Adrenal gland (tissue), 12 donors: ENCODE measurements around the gene WDFY4. TPM values are rescaled to one million over a fixed set of nuclear protein-coding genes. Genes with fewer than 3 reads are reported as not detected.
A peak's percentile ranks its signal among the peaks of the same experiment; 100 is the strongest.

Experiments used
- DNase-seq, 7 donors: peaks; one replicate each; pipeline ENCODE4 v3.0.0-alpha.2; 2019 to 2020
- H3K27ac ChIP-seq, 5 donors: fragments of 200-600 bp; sonication (generic) in 4 of 5; 1 replicate in 3 of 5; 2 replicates in 2 of 5; pipeline versions ENCODE4 v1.5.1 to v1.8.0; 2016 to 2020; ENCODE audit warnings: mild to moderate bottlenecking in 1 of 5
- H3K27me3 ChIP-seq: fragments of 200-600 bp; 2 replicates; pipeline ENCODE4 v1.8.0; 2021
- H3K36me3 ChIP-seq, 2 donors: fragments of 200-600 bp; replicated peaks in 1 of 2; 1 replicate in 1 of 2; 2 replicates in 1 of 2; pipeline versions ENCODE4 v1.5.1 to v1.8.0; 2018 to 2022
- H3K4me1 ChIP-seq, 2 donors: fragments of 200-600 bp; replicated peaks in 1 of 2; 1 replicate in 1 of 2; 2 replicates in 1 of 2; pipeline versions ENCODE4 v1.5.1 to v1.8.0; 2018 to 2021
- H3K4me3 ChIP-seq, 4 donors: fragments of 200-600 bp; sonication (generic) in 3 of 4; one replicate each; pipeline ENCODE4 v1.5.1; 2016 to 2018
- H3K9me3 ChIP-seq, 3 donors: fragments of 200-600 bp; sonication (generic) in 1 of 3; replicated peaks in 1 of 3; 1 replicate in 2 of 3; 2 replicates in 1 of 3; pipeline versions ENCODE4 v1.5.1 to v1.8.0; 2016 to 2021
- POLR2A ChIP-seq, 2 donors: fragments of 450-650 bp; IDR thresholded peaks; one replicate each; pipeline ENCODE4 v1.6.1; 2017; ENCODE audit warnings: antibody characterized with exemption in 2 of 2, mild to moderate bottlenecking in 2 of 2, moderate library complexity in 1 of 2
- WGBS, 4 donors: extraction: QIAGEN DNeasy Blood & Tissue Kit in 2 of 4; methylation state at CpG; one replicate each; pipeline versions ENCODE4 v1.1.5 to v1.1.7; 2013 to 2017; 5-methylcytosine and 5-hydroxymethylcytosine counted together
- intact Hi-C, 2 donors: fragments of 100-400 bp; cut with DNase I; formaldehyde crosslinking; loops; one replicate each; pipeline versions ENCODE4 v1.14.1 to v1.15.0; 2022 to 2023
- polyA plus RNA-seq, 3 donors: library from polyadenylated mRNA; stranded (reverse); fragments of 200-250 nt in 2 of 3; fragments of 350-450 nt in 1 of 3; fragmentation: Illumina TruSeq in 1 of 3; extraction: RNeasy Lipid Tissue Mini Kit (QIAGEN cat#74804) in 1 of 3; gene quantifications; one replicate each; pipeline ENCODE4 v1.2.3, GENCODE V29; 2013 to 2014
- total RNA-seq, 9 donors: library from RNA; depleted of rRNA in 4 of 9; stranded (reverse); fragments of >200 nt in 4 of 9; fragments of 120-200 nt in 1 of 9; fragmentation: NEBNext Ultra II Directional in 1 of 9; extraction: Animal tissue kit (Norgen Biotek cat#: 25700) in 1 of 9; gene quantifications; one replicate each; pipeline versions ENCODE4 v1.1.0 to v1.2.4, GENCODE V29; 2013 to 2023
- TF ChIP-seq, protein P1 (sequence below), 6 experiments: fragments of 450-650 bp in 4 of 6; fragments of 200-600 bp in 2 of 6; sonication (generic) in 1 of 6; IDR thresholded peaks; 1 replicate in 5 of 6; 2 replicates in 1 of 6; pipeline versions ENCODE4 v1.5.1 to v1.8.0; 2016 to 2021; ENCODE audit warnings: antibody characterized with exemption in 6 of 6, mild to moderate bottlenecking in 2 of 6, moderate library complexity in 1 of 6
- donor health status: healthy with polysubstance abuse.
- donor health status: Bipolar disorder and iron deficiency.
- donor health status: DM: yes; HTN: yes; CAD: no.
- donor health status: DM: no; HTN: no; CAD: no.
- donor health status: DM: no; HTN: no; CAD: no.
- donor health status: DM: yes; HTN: yes; CAD: no.

The WDFY4 gene
- total and polyA plus RNA-seq, 12 donors: 0.61 to 9.9 (median 5.7) TPM

DNA sequence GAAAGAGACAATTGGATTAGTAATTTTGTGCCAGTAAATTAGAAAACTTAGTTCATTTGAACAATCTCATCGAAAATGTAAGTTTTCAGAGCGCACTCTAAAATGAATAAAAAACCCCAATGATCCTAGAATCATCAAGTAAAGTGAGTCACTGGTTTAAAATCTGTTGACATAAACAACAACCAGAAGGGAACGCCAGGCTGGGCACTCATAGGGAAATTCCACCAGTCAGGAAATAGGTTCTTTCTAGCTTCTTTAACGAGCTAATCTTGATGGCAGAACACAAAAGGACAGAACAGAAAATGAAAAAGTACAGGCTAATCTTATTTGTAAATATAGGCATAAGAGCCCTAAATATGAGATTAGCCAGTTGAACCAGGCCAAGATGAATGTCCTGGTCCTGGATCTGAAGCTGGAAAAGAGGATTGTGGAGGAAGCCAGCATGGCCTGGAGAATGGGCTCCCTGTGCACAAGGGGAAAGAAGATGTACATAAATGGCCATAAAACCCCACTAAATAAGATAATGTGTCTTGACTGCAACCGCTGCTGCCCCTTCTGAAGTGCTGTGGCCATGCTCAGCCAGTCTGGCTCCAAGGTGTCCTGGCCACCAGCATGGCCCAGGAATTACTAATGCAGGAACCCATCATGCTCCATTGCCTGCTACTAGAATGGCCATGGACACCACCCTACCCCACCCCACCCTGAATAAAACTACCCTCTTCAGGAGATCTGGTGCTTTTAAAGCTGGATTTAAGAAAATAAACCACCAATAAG is 114.0 kb downstream of the WDFY4 start:
- Histone ChIP-seq H3K9me3 (no peaks in the 10 kb centered on the region), H3K4me3 (no peak overlapping the region), H3K27ac (no peak overlapping the region), H3K36me3 (no peaks in the 10 kb centered on the region), H3K4me1 (no peaks in the 10 kb centered on the region), H3K27me3 (peaks cover 6% of the 10 kb centered on the region)
- intact Hi-C loops: no loop called here
- WGBS, 4 donors: 69 to 79% (median 75%) methylated on average over 4 to 5 of the region's 5 CpGs
- peak in 1 of 7 donors; percentile 4 for DNase-seq
- TF ChIP-seq, protein P1, sequence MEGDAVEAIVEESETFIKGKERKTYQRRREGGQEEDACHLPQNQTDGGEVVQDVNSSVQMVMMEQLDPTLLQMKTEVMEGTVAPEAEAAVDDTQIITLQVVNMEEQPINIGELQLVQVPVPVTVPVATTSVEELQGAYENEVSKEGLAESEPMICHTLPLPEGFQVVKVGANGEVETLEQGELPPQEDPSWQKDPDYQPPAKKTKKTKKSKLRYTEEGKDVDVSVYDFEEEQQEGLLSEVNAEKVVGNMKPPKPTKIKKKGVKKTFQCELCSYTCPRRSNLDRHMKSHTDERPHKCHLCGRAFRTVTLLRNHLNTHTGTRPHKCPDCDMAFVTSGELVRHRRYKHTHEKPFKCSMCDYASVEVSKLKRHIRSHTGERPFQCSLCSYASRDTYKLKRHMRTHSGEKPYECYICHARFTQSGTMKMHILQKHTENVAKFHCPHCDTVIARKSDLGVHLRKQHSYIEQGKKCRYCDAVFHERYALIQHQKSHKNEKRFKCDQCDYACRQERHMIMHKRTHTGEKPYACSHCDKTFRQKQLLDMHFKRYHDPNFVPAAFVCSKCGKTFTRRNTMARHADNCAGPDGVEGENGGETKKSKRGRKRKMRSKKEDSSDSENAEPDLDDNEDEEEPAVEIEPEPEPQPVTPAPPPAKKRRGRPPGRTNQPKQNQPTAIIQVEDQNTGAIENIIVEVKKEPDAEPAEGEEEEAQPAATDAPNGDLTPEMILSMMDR (IDR thresholded peaks at IDR 0.05): no peak

DNA sequence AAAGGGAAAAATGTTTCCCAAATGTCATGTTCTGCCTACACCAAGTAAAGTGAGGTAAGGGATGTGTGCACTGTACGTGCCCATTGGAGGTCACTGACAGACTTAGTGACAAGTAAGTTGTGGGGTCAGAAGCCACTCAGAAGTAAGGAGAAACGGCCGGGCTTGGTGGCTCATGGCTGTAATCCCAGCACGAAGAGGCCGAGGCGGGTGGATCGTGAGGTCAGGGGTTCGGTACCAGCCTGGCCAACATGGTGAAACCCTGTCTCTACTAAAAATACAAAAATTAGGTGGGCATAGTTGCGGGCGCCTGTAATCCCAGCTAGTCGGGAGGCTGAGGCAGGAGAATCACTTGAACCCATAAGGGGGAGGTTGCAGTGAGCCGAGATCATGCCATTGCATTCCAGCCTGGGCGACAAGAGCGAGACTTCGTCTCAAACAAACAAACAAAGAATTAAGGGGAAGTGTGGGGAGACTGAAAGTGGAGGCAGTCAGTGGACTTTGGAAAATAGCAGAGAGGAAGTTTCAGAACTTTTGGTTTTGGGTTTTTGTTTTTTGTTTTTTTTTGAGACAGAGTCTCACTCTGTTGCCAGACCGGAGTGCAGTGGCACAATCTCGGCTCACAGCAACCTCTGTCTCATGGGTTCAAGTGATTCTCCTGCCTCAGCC is 114.8 kb downstream of the WDFY4 start:
- no peak for TF ChIP-seq POLR2A (IDR thresholded peaks at IDR 0.05)
- TF ChIP-seq, protein P1 (IDR thresholded peaks at IDR 0.05): no peak
- Histone ChIP-seq H3K27ac (peak overlapping the region in 3 of 5 donors; percentile 38 to 59 (median 57)), H3K27me3 (no peaks in the 10 kb centered on the region), H3K4me3 (no peak overlapping the region), H3K9me3 (no peaks in the 10 kb centered on the region), H3K36me3 (no peaks in the 10 kb centered on the region), H3K4me1 (no peaks in the 10 kb centered on the region)
- WGBS, 4 donors: 81 to 88% (median 84%) methylated on average over 17 of the region's 17 CpGs
- intact Hi-C loops: no loop called here
- no peak for DNase-seq

DNA sequence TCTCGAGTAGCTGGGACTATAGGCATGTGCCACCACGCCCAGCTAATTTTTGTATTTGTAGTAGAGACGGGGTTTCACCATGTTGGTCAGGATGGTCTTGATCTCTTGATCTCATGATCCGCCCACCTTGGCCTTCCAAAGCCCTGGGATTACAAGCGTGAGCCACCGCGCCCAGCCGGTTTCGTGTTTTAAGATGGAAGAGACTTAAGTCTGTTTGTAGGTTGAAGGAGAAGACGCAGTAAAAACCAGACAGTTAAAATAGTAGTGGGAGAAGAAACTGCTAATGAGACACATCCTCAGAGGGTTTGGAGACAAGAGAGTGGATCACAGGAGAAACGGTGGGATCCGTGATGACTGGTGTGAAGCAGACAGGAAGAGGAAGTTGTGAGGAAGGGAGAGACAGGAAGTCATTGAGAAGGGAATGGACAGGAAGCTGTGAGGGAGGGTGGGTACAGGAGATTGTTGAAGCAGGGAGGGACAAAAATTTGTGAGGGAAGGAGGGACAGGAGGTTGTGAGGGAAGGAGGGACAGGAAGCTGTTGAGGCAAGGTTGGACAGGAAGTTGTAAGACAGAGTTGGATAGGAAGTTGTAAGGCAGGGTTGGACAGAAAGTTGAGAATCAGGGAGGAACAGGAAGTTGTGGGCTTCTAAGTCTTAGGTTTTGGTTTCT is 115.5 kb downstream of the WDFY4 start:
- no peaks in the 10 kb centered on the region for H3K4me1 ChIP-seq
- TF ChIP-seq, protein P1 (IDR thresholded peaks at IDR 0.05): no peak
- no peak for TF ChIP-seq POLR2A (IDR thresholded peaks at IDR 0.05)
- H3K27ac ChIP-seq: peak overlapping the region in 3 of 5 donors; percentile 38 to 59 (median 57)
- H3K4me3 ChIP-seq: no peak overlapping the region
- H3K36me3 ChIP-seq: no peaks in the 10 kb centered on the region
- 69 to 80% (median 78%) methylated on average over 12 of the region's 12 CpGs for WGBS, 4 donors
- intact Hi-C loops: no loop called here
- H3K27me3 ChIP-seq: no peaks in the 10 kb centered on the region
- no peaks in the 10 kb centered on the region for H3K9me3 ChIP-seq
- DNase-seq: peak in 2 of 7 donors; percentile 21 to 49

DNA sequence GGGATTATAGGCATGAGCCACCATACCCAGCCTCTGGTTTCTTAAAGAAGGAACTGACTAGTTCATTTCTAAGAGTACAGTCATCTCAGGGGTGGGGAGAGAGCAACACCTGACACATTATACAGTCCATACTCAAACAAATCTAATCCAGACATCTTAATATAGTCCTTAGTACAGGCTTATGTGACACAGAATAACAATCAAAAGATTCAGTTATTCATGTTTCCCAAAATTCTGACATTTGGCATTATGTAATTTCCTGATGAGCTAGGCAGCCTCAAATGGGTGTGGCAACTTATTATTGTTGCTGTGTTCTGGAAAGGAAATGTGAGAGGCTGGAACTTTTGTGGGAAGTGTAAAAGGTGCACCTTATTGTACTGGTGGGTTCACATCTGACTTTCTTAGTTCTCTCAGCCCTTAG is 116.3 kb downstream of the WDFY4 start:
- Histone ChIP-seq H3K9me3 (no peaks in the 10 kb centered on the region), H3K36me3 (no peaks in the 10 kb centered on the region), H3K27me3 (no peaks in the 10 kb centered on the region), H3K4me1 (no peaks in the 10 kb centered on the region), H3K27ac (peak overlapping the region in 2 of 5 donors; percentile 55 to 57), H3K4me3 (no peak overlapping the region)
- intact Hi-C loops: no loop called here
- DNase-seq: no peak
- TF ChIP-seq, protein P1 (IDR thresholded peaks at IDR 0.05): no peak
- no peak for TF ChIP-seq POLR2A (IDR thresholded peaks at IDR 0.05)
